IMR-90 (cell line): ENCODE measurements around the gene FREM3. TPM values are rescaled to one million over a fixed set of nuclear protein-coding genes. Genes with fewer than 3 reads are reported as not detected.

Experiments
- ATAC-seq: fragments of 200-7000 bp; cut with Tn5 transposase; 2 replicates; pipeline ENCODE4 v1.9.1; 2020; ENCODE audit warnings: low read depth, mild to moderate bottlenecking, moderate library complexity
- BruUV-seq: library from RNA; stranded (reverse); fragments of 400-500 nt; replicated peaks from 2 replicates; lab custom pipeline; 2021; lab: Mats Ljungman, UMichigan
- CTCF ChIA-PET: fragments of 300-600 bp; formaldehyde crosslinking; extraction: SDS; loops from one replicate; lab custom pipeline; 2021; ENCODE audit warnings: antibody characterized with exemption; lab: Yijun Ruan, JAX
- POLR2A ChIA-PET: fragments of 300-600 bp; sonication (Branson Sonifier 250); formaldehyde crosslinking; loops from one replicate; lab custom pipeline; 2022; ENCODE audit warnings: antibody characterized with exemption; ENCODE audit not compliant: unreplicated experiment; lab: Charles Lee
- DNase-seq: peaks from one replicate; pipeline ENCODE4 v3.0.0; 2013
- H2AFZ ChIP-seq: replicated peaks from 2 replicates; pipeline ENCODE3; 2013; ENCODE audit warnings: low read length, mild to moderate bottlenecking; ENCODE audit not compliant: poor library complexity
- H2AK5ac ChIP-seq: 2 replicates; pipeline ENCODE4 v1.6.1; 2013; ENCODE audit warnings: low read depth, low read length, inconsistent platforms
- H2AK9ac ChIP-seq: replicated peaks from 2 replicates; pipeline ENCODE3; 2013; ENCODE audit warnings: mild to moderate bottlenecking, low read depth, low read length, moderate library complexity; ENCODE audit not compliant: poor library complexity
- H2BK120ac ChIP-seq: 2 replicates; pipeline ENCODE4 v1.6.1; 2013; ENCODE audit warnings: low read depth, low read length, inconsistent platforms
- H2BK15ac ChIP-seq: 3 replicates; pipeline ENCODE4 v1.6.1; 2013; ENCODE audit warnings: low read depth, low read length, inconsistent platforms
- H2BK20ac ChIP-seq: 2 replicates; pipeline ENCODE4 v1.6.1; 2013; ENCODE audit warnings: low read depth, mild to moderate bottlenecking, inconsistent platforms, low read length, moderate library complexity
- H2BK5ac ChIP-seq: 2 replicates; pipeline ENCODE4 v1.6.1; 2013; ENCODE audit warnings: mild to moderate bottlenecking, low read depth, low read length, inconsistent platforms; ENCODE audit not compliant: poor library complexity, severe bottlenecking
- H3K14ac ChIP-seq: replicated peaks from 2 replicates; pipeline ENCODE4 v1.6.1; 2013; ENCODE audit warnings: low read depth, low read length, inconsistent platforms
- H3K18ac ChIP-seq: 2 replicates; pipeline ENCODE4 v1.6.1; 2013; ENCODE audit warnings: low read depth, low read length, control low read depth
- H3K23ac ChIP-seq: 2 replicates; pipeline ENCODE4 v1.6.1; 2013; ENCODE audit warnings: low read depth, low read length, inconsistent platforms
- H3K27ac ChIP-seq: 2 replicates; pipeline ENCODE4 v1.5.1; 2013; ENCODE audit warnings: mild to moderate bottlenecking, control low read depth, low read length; ENCODE audit not compliant: insufficient read depth
- H3K27me3 ChIP-seq: 2 replicates; pipeline ENCODE4 v1.6.1; 2013; ENCODE audit warnings: low read length; ENCODE audit not compliant: control insufficient read depth, insufficient read depth
- H3K36me3 ChIP-seq: 2 replicates; pipeline ENCODE4 v1.6.1; 2013; ENCODE audit warnings: low read length, mixed read lengths; ENCODE audit not compliant: control insufficient read depth, insufficient read depth
- H3K4ac ChIP-seq: 2 replicates; pipeline ENCODE4 v1.6.1; 2013; ENCODE audit warnings: low read depth, low read length, inconsistent platforms
- H3K4me1 ChIP-seq: 2 replicates; pipeline ENCODE4 v1.6.1; 2013; ENCODE audit warnings: low read length, mixed read lengths; ENCODE audit not compliant: control insufficient read depth, insufficient read depth
- H3K4me2 ChIP-seq: 2 replicates; pipeline ENCODE4 v1.6.1; 2013; ENCODE audit warnings: low read depth, mild to moderate bottlenecking, control low read depth, low read length, moderate library complexity
- H3K4me3 ChIP-seq: 2 replicates; pipeline ENCODE4 v1.5.1; 2013; ENCODE audit warnings: low read depth, mild to moderate bottlenecking, control low read depth, low read length, moderate library complexity; ENCODE audit not compliant: insufficient read depth
- H3K56ac ChIP-seq: 2 replicates; pipeline ENCODE4 v1.6.1; 2013; ENCODE audit warnings: low read length, inconsistent platforms; ENCODE audit not compliant: insufficient read depth; ENCODE audit errors: extremely low read depth
- H3K79me1 ChIP-seq, 2 experiments: 2 replicates each; pipeline ENCODE4 v1.6.1; 2013; ENCODE audit warnings: low read length in 2 of 2, inconsistent platforms in 1 of 2, low read depth in 1 of 2
- H3K9ac ChIP-seq: 2 replicates; pipeline ENCODE4 v1.6.1; 2013; ENCODE audit warnings: low read depth, low read length, control low read depth
- H3K9me1 ChIP-seq: 2 replicates; pipeline ENCODE4 v1.6.1; 2013; ENCODE audit warnings: low read length, inconsistent platforms; ENCODE audit not compliant: insufficient read depth
- H3K9me3 ChIP-seq: 2 replicates; pipeline ENCODE4 v1.6.1; 2013; ENCODE audit warnings: low read length; ENCODE audit not compliant: control insufficient read depth, insufficient read depth
- H4K20me1 ChIP-seq: 2 replicates; pipeline ENCODE4 v1.6.1; 2013; ENCODE audit warnings: low read length, inconsistent platforms; ENCODE audit not compliant: insufficient read depth
- H4K5ac ChIP-seq: 2 replicates; pipeline ENCODE4 v1.6.1; 2013; ENCODE audit warnings: mild to moderate bottlenecking, low read depth, low read length, control low read depth
- H4K8ac ChIP-seq, 2 experiments: 2 replicates each; pipeline ENCODE4 v1.6.1; 2013; ENCODE audit warnings: low read depth in 2 of 2, low read length in 2 of 2, control low read depth in 1 of 2, inconsistent platforms in 1 of 2
- H4K91ac ChIP-seq: 2 replicates; pipeline ENCODE4 v1.6.1; 2013; ENCODE audit warnings: low read depth, low read length, inconsistent platforms; ENCODE audit not compliant: insufficient read depth
- CEBPB ChIP-seq: IDR thresholded peaks from 2 replicates; pipeline ENCODE4 v1.6.1; 2012; ENCODE audit warnings: low read depth, low read length, improper control_type of control experiment
- FOS ChIP-seq: fragments of 150-350 bp; IDR thresholded peaks from 2 replicates; pipeline ENCODE4 v1.6.1; 2016; ENCODE audit warnings: low read depth, low read length
- MAFK ChIP-seq: IDR thresholded peaks from 2 replicates; pipeline ENCODE4 v1.6.1; 2012; ENCODE audit warnings: low read depth, low read length, improper control_type of control experiment
- MAZ ChIP-seq: IDR thresholded peaks from 2 replicates; pipeline ENCODE4 v1.6.1; 2012; ENCODE audit warnings: low read depth, mild to moderate bottlenecking, low read length, improper control_type of control experiment, moderate library complexity, borderline replicate concordance
- NFE2L2 ChIP-seq: fragments of 150-350 bp; IDR thresholded peaks from 2 replicates; pipeline ENCODE4 v1.6.1; 2016; ENCODE audit warnings: low read depth, mild to moderate bottlenecking, low read length
- RAD21 ChIP-seq: IDR thresholded peaks from 2 replicates; pipeline ENCODE4 v1.6.1; 2012; ENCODE audit warnings: low read length, improper control_type of control experiment
- RCOR1 ChIP-seq: IDR thresholded peaks from 2 replicates; pipeline ENCODE4 v1.6.1; 2012; ENCODE audit warnings: mild to moderate bottlenecking, low read length, improper control_type of control experiment; ENCODE audit not compliant: insufficient replicate concordance
- SMC3 ChIP-seq: fragments of 150-350 bp; IDR thresholded peaks from 2 replicates; pipeline ENCODE4 v1.6.1; 2016; ENCODE audit warnings: low read depth, mild to moderate bottlenecking, antibody characterized with exemption, low read length, moderate library complexity
- WGBS, 2 experiments: methylation state at CpG; one replicate each; pipeline versions ENCODE4 v1.1.5 to v1.1.7; 2013; ENCODE audit warnings: missing lambda C conversion rate in 2 of 2; ENCODE audit not compliant: insufficient read length in 1 of 2; ENCODE audit errors: extremely low coverage in 2 of 2; 5-methylcytosine and 5-hydroxymethylcytosine counted together
- dilution Hi-C: fragments of 300-500 bp; cut with HindIII; formaldehyde crosslinking; loops from one replicate; pipeline ENCODE4 v1.14.3; 2018; ENCODE audit warnings: low sequenced_read_pairs; ENCODE audit not compliant: unreplicated experiment
- in situ Hi-C: fragments of 300-500 bp; cut with MboI; formaldehyde crosslinking; loops from 3 replicates; pipeline ENCODE4 v1.14.3; 2019; ENCODE audit warnings: low sequenced_read_pairs, inconsistent platforms, mixed read lengths
- intact Hi-C: fragments of 100-400 bp; cut with micrococcal nuclease; formaldehyde crosslinking; loops from 2 replicates; pipeline ENCODE4 v1.10.0; 2022
- polyA plus RNA-seq, 3 experiments: library from polyadenylated mRNA; depleted of rRNA; stranded (reverse); fragments of >200 nt; gene quantifications; 2 replicates each; pipeline ENCODE4 v1.2.3, GENCODE V29; 2012; ENCODE audit warnings: low replicate concordance in 1 of 3
- total RNA-seq: library from RNA; depleted of rRNA; stranded (reverse); fragments of >200 nt; gene quantifications from 2 replicates; pipeline ENCODE4 v1.2.3, GENCODE V29; 2012
- TF ChIP-seq, protein P1 (sequence below): fragments of 150-350 bp; IDR thresholded peaks from 2 replicates; pipeline ENCODE4 v1.6.1; 2017; ENCODE audit warnings: mild to moderate bottlenecking, antibody characterized with exemption, low read length, low read depth
- TF ChIP-seq, protein P2 (sequence below): conservative IDR thresholded peaks from 2 replicates; pipeline ENCODE4 v1.5.1; 2012; ENCODE audit warnings: mild to moderate bottlenecking, low read depth, low read length, improper control_type of control experiment
- TF ChIP-seq, protein P3 (sequence below): fragments of 150-350 bp; IDR thresholded peaks from 2 replicates; pipeline ENCODE4 v1.6.1; 2016; ENCODE audit warnings: low read depth, mild to moderate bottlenecking, low read length, moderate library complexity, borderline replicate concordance

FREM3 gene
- total and polyA plus RNA-seq, 2 of the 4 experiments (the other 2 are of a cell fraction), result not detected

DNA sequence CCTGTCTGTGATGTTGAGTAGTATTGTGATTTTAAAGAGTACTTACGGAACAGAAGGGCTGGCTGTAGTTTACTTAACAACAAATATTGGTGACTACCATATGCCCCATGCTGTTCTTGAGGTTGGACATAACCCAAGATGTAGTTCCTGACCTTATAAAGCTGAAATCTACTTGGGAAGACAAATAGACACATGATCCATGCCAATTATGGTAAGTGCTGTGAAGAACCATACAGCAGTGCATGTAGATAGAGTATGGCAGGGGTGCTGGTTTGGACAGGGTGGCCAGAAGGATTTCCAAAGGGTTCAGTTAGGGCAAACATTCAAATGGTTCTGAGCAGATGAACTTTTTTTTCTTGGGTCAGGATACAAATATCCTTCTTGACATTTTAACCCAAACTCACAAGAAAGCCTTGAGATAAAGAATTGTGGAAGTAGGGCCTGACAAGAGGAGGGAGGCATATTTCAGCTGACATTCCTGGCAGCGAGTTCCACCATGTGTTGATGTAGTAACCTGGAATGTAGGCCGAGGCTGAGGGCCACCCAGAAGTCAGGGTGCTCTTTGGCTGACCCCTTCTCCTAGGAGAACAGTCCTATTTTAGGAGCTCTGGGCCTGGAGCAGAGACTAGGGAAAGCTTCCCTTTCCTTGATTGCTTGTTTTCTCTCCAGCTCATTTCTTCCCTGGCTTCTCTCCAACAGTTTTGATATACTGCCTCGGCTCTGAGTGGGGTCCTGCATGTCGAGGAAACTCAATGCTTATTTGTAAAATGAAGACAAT, 74.2 kb downstream of the FREM3 start:
- dilution Hi-C loops, result no loop called here
- no peak overlapping the region for H3K4me2 ChIP-seq

More for the DNA sequence above, 74.2 kb downstream of the FREM3 start:
- Histone ChIP-seq H3K79me1 (no peaks in the 10 kb centered on the region), H4K91ac (no peak overlapping the region), H3K23ac (no peak overlapping the region), H3K27ac (no peak overlapping the region), H2BK15ac (no peak overlapping the region), H3K14ac (no peak overlapping the region), H3K9ac (no peak overlapping the region), H3K4me1 (no peaks in the 10 kb centered on the region), H2AK9ac (no peak overlapping the region), H3K4me3 (no peak overlapping the region), H2BK5ac (no peak overlapping the region), H3K9me3 (no peaks in the 10 kb centered on the region), H3K56ac (no peak overlapping the region), H4K20me1 (no peaks in the 10 kb centered on the region), H2BK20ac (no peak overlapping the region), H2BK120ac (no peak overlapping the region), H3K4ac (no peak overlapping the region), H4K5ac (no peak overlapping the region), H3K18ac (no peak overlapping the region), H4K8ac (no peak overlapping the region), H3K9me1 (no peaks in the 10 kb centered on the region), H3K27me3 (no peaks in the 10 kb centered on the region), H2AK5ac (no peak overlapping the region), H2AFZ (no peak overlapping the region), H3K36me3 (no peaks in the 10 kb centered on the region)
- WGBS, 2 experiments, result no CpG with 5 or more reads among the region's 5 CpGs
- POLR2A ChIA-PET, result no interaction called here
- CTCF ChIA-PET, result no interaction called here
- ATAC-seq (no peak), DNase-seq (no peak)
- no TSS peak for BruUV-seq
- in situ Hi-C loops, result no loop called here
- intact Hi-C loops, result no loop called here
- TF ChIP-seq, protein P1, sequence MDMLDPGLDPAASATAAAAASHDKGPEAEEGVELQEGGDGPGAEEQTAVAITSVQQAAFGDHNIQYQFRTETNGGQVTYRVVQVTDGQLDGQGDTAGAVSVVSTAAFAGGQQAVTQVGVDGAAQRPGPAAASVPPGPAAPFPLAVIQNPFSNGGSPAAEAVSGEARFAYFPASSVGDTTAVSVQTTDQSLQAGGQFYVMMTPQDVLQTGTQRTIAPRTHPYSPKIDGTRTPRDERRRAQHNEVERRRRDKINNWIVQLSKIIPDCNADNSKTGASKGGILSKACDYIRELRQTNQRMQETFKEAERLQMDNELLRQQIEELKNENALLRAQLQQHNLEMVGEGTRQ, result no peak
- TF ChIP-seq RCOR1 (no peak), FOS (no peak), NFE2L2 (no peak), RAD21 (no peak), MAFK (no peak), MAZ (no peak), SMC3 (no peak), CEBPB (no peak)
- TF ChIP-seq, protein P2, sequence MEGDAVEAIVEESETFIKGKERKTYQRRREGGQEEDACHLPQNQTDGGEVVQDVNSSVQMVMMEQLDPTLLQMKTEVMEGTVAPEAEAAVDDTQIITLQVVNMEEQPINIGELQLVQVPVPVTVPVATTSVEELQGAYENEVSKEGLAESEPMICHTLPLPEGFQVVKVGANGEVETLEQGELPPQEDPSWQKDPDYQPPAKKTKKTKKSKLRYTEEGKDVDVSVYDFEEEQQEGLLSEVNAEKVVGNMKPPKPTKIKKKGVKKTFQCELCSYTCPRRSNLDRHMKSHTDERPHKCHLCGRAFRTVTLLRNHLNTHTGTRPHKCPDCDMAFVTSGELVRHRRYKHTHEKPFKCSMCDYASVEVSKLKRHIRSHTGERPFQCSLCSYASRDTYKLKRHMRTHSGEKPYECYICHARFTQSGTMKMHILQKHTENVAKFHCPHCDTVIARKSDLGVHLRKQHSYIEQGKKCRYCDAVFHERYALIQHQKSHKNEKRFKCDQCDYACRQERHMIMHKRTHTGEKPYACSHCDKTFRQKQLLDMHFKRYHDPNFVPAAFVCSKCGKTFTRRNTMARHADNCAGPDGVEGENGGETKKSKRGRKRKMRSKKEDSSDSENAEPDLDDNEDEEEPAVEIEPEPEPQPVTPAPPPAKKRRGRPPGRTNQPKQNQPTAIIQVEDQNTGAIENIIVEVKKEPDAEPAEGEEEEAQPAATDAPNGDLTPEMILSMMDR, result no peak
- TF ChIP-seq, protein P3, sequence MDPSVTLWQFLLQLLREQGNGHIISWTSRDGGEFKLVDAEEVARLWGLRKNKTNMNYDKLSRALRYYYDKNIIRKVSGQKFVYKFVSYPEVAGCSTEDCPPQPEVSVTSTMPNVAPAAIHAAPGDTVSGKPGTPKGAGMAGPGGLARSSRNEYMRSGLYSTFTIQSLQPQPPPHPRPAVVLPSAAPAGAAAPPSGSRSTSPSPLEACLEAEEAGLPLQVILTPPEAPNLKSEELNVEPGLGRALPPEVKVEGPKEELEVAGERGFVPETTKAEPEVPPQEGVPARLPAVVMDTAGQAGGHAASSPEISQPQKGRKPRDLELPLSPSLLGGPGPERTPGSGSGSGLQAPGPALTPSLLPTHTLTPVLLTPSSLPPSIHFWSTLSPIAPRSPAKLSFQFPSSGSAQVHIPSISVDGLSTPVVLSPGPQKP, result no peak
